Common myeloid progenitor, CD34-positive (primary cell): Measurements from ENCODE around the gene ARHGEF5.

ENCODE experiments used
- CTCF ChIA-PET: fragments of 350-600 bp; sonication (Branson Sonifier 250); formaldehyde crosslinking; loops from one replicate; lab custom pipeline; 2021; ENCODE audit warnings: antibody characterized with exemption; lab: Charles Lee
- POLR2A ChIA-PET: fragments of 350-600 bp; sonication (Branson Sonifier 250); formaldehyde crosslinking; loops from one replicate; lab custom pipeline; 2021; ENCODE audit warnings: antibody characterized with exemption; lab: Charles Lee
- DNase-seq, 3 donors: peaks; one replicate each; pipeline versions ENCODE4 v3.0.0 to v3.0.0-alpha.2; 2013
- H3K27ac ChIP-seq, 2 experiments: 1 replicate in 1 of 2; 2 replicates in 1 of 2; pipeline ENCODE4 v1.7.0; 2013; ENCODE audit warnings: inconsistent platforms in 2 of 2, low read length in 2 of 2, mild to moderate bottlenecking in 2 of 2, low read depth in 1 of 2, moderate library complexity in 1 of 2; ENCODE audit not compliant: severe bottlenecking in 2 of 2, insufficient read depth in 1 of 2, poor library complexity in 1 of 2
- H3K27me3 ChIP-seq, 5 experiments: replicated peaks in 2 of 5; 1 replicate in 3 of 5; 2 replicates in 2 of 5; pipeline versions ENCODE4 v1.6.1 to v1.7.0; 2013; ENCODE audit warnings: low read length in 4 of 5, mild to moderate bottlenecking in 2 of 5, moderate library complexity in 2 of 5, inconsistent platforms in 1 of 5; ENCODE audit not compliant: insufficient read depth in 5 of 5, control insufficient read depth in 4 of 5
- H3K36me3 ChIP-seq, 4 experiments: 1 replicate in 2 of 4; 2 replicates in 2 of 4; pipeline versions ENCODE4 v1.6.1 to v1.7.0; 2013; ENCODE audit warnings: low read length in 3 of 4, control low read depth in 1 of 4, mild to moderate bottlenecking in 1 of 4; ENCODE audit not compliant: control insufficient read depth in 4 of 4, insufficient read depth in 4 of 4
- H3K4me1 ChIP-seq, 4 experiments: 1 replicate in 3 of 4; 2 replicates in 1 of 4; pipeline versions ENCODE4 v1.6.1 to v1.7.1; 2013; ENCODE audit warnings: low read length in 3 of 4, mild to moderate bottlenecking in 3 of 4, control low read depth in 1 of 4, inconsistent platforms in 1 of 4, moderate library complexity in 1 of 4; ENCODE audit not compliant: control insufficient read depth in 4 of 4, insufficient read depth in 4 of 4; ENCODE audit errors: control extremely low read depth in 1 of 4
- H3K4me3 ChIP-seq, 7 experiments: 1 replicate in 4 of 7; 2 replicates in 3 of 7; pipeline versions ENCODE4 v1.5.1 to v1.7.0; 2013; ENCODE audit warnings: mild to moderate bottlenecking in 7 of 7, low read length in 6 of 7, moderate library complexity in 6 of 7, inconsistent platforms in 2 of 7, low read depth in 2 of 7, control low read depth in 1 of 7; ENCODE audit not compliant: insufficient read depth in 4 of 7, control insufficient read depth in 1 of 7; ENCODE audit errors: extremely low read depth in 1 of 7
- H3K9me3 ChIP-seq, 5 experiments: 1 replicate in 4 of 5; 2 replicates in 1 of 5; pipeline versions ENCODE4 v1.6.1 to v1.7.1; 2013; ENCODE audit warnings: low read length in 4 of 5, mild to moderate bottlenecking in 2 of 5, inconsistent platforms in 1 of 5, low read depth in 1 of 5, moderate library complexity in 1 of 5; ENCODE audit not compliant: control insufficient read depth in 4 of 5, insufficient read depth in 2 of 5; ENCODE audit errors: control extremely low read depth in 1 of 5
- WGBS: methylation state at CpG from one replicate; pipeline ENCODE4 v1.1.5; 2013; ENCODE audit not compliant: insufficient coverage; 5-methylcytosine and 5-hydroxymethylcytosine counted together

ARHGEF5 gene

DNA sequence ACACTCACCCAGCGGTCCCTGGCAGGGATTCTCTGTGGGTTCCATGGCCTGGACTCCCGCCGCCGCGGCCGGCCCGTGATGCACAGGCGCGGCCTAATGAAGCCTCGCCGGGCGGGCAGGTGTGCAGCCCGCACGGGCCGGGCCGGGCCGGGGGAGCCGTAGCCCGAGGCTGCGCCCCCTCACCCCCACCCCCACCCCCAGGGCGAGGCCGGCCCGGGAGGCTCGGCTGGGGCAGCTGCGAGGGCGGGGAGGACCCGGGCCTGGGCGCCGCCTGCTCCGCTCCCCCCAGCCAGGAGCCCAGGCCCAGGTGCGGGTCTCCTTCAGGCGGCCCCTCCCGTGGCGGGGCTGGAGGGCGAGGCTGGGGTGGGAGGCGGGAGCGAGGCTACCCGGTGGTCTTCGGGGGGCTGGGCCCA, 48.5 kb downstream of the ARHGEF5 start, which contains the start of gene NOBOX:
Gene NOBOX (minus strand): TSS at position 45 of the 413 bp plus-strand sequence.
- POLR2A ChIA-PET, result no interaction called here
- Histone ChIP-seq H3K27me3 (no peaks in the 10 kb centered on the region), H3K36me3 (no peaks in the 10 kb centered on the region), H3K27ac (no peak within 1 kb of the TSS), H3K9me3 (no peaks in the 10 kb centered on the region), H3K4me3 (no peak within 1 kb of the TSS), H3K4me1 (peaks cover 0 to 3% (median 3%) of the 10 kb centered on the region in 4 experiments)
- CTCF ChIA-PET, result no interaction called here
- WGBS, result 99% methylated on average over 11 of the region's 39 CpGs
- DNase-seq, result no peak

DNA sequence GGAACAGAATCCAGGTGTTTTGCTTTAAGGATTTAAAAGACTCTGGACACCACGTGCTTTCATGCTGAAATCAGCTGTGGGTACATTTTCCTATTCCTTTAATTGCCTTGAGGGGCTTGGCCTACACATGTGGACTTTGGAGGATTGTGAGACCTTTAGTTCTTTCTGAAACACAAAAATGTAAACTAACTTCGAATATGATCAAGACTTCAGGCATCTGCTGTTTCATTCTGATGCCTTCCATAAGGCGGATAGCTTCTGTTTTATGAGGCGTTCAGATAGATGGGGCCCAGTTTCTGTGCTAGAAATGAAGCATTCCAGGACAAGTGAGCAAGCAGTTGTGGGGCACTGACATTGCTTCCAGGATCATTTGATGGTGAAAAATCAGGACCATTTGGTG, 49.7 kb downstream of the ARHGEF5 start:
- Histone ChIP-seq H3K27ac (no peak overlapping the region), H3K4me1 (peaks cover 0 to 3% (median 3%) of the 10 kb centered on the region in 4 experiments), H3K27me3 (no peaks in the 10 kb centered on the region), H3K9me3 (no peaks in the 10 kb centered on the region), H3K4me3 (no peak overlapping the region), H3K36me3 (no peaks in the 10 kb centered on the region)
- 87% methylated on average over 4 of the region's 4 CpGs for WGBS
- POLR2A ChIA-PET, result no interaction called here
- no peak for DNase-seq
- CTCF ChIA-PET, result interaction anchor here (1.5 kb wide), 1 partner anchor 32 kb away, joined by 3 read pairs; no protein-coding TSS in a partner anchor

DNA sequence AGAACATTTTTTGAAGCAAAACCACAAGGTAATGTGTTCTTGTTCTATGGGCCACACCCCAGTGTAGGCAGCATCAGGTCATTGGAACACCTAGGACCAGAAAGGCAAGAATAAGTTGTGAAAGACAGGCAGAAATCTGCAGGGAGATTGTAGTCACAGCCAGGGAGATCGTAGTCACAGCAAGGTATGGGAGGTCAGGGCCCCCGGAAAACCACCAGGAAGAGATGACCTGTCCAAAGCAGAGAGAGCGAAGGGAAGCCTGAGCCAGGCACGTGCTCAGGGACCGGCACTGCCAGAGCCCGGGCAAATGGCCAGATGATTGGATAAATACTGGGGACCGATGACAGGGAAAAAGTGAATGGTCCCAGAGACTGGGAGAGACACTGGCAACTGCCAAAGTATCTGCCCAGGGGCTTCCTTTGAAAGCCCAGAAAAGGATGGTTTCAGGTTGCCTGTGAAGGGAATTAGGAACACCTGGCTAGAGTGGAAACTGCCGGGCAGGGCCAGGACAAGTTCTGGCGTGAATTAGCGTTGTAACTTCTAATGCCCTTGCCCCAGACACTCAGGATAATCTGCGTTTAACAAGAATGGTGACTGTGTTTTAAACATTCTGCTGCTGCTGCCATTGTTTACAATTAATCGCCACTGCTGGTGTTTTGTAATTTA, 52.2 kb downstream of the ARHGEF5 start:
- 95% methylated on average over 11 of the region's 12 CpGs for WGBS
- DNase-seq, result no peak
- Histone ChIP-seq H3K9me3 (no peaks in the 10 kb centered on the region), H3K27ac (no peak overlapping the region), H3K4me1 (no peaks in the 10 kb centered on the region), H3K36me3 (no peaks in the 10 kb centered on the region), H3K27me3 (no peaks in the 10 kb centered on the region), H3K4me3 (no peak overlapping the region)
- ChIA-PET CTCF (no interaction called here), POLR2A (no interaction called here)

DNA sequence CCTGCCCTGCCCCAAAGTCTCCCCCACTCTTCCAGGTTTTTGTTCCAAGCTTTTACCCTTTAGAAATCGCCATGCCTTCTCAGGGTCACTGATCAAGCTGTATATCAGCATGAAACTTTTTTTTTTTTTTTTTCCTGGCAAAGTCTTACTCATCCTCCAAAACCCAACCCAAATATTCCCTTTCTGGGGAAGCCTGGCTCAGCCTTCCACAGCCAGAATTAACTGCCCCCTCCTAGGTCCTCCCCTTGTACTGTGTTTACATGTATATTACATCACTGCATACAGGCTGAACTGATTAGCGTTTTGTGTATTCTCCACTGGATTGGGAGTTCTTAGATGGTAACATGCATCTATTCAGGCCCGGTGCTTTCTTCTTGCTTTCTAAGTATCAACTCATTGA, 52.9 kb downstream of the ARHGEF5 start:
- Histone ChIP-seq H3K4me1 (no peaks in the 10 kb centered on the region), H3K36me3 (no peaks in the 10 kb centered on the region), H3K9me3 (no peaks in the 10 kb centered on the region), H3K4me3 (no peak overlapping the region), H3K27me3 (no peaks in the 10 kb centered on the region), H3K27ac (no peak overlapping the region)
- 100% methylated on average over 1 of the region's 3 CpGs for WGBS
- no peak for DNase-seq
- ChIA-PET CTCF (no interaction called here), POLR2A (no interaction called here)

GRCh38 chr7:144410441-144410840, 55.2 kb downstream of the ARHGEF5 start:
- no peaks in the 10 kb centered on the region for H3K9me3 ChIP-seq
- no peak overlapping the region for H3K4me3 ChIP-seq
- DNase-seq, result no peak
- H3K27ac ChIP-seq, result no peak overlapping the region
- H3K27me3 ChIP-seq, result no peaks in the 10 kb centered on the region
- ChIA-PET CTCF (interaction anchor here (0.9 to 1.3 kb wide), 2 partner anchors 16 to 19 kb away, joined by 4 read pairs; no protein-coding TSS in a partner anchor), POLR2A (no interaction called here)
- H3K4me1 ChIP-seq, result no peaks in the 10 kb centered on the region
- no peaks in the 10 kb centered on the region for H3K36me3 ChIP-seq
- 29% methylated on average over 3 of the region's 4 CpGs for WGBS

DNA sequence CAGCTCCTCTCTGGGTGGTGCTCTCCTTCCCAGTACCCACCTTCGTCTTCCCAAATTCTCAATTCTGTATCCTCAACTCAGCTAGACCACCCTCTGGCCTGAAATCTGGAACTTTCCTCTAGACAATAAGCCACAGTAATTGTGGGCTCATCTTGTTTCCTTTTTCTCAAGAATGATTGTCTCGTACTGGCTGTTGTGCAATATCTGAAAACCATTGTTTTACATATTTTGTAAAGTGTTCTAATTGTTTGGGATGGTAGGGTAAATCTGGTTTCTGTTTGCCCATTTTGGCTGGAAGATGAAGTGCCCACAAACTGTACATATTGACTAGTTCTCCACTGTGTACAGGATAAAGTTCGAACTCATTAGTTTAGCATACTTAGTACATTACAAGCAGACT, 59.6 kb downstream of the ARHGEF5 start:
- Histone ChIP-seq H3K27me3 (no peaks in the 10 kb centered on the region), H3K4me3 (no peak overlapping the region), H3K4me1 (no peaks in the 10 kb centered on the region), H3K27ac (no peak overlapping the region), H3K9me3 (peaks cover 0 to 4% (median 0%) of the 10 kb centered on the region in 5 experiments), H3K36me3 (no peaks in the 10 kb centered on the region)
- no peak for DNase-seq
- ChIA-PET POLR2A (interaction anchor here (0.5 kb wide), 1 partner anchor 63 kb away, joined by 5 read pairs; no protein-coding TSS in a partner anchor), CTCF (no interaction called here)
- 65% methylated on average over 3 of the region's 3 CpGs for WGBS

GRCh38 chr7:144415858-144416257, 60.7 kb downstream of the ARHGEF5 start:
- Histone ChIP-seq H3K27ac (no peak overlapping the region), H3K27me3 (no peaks in the 10 kb centered on the region), H3K4me1 (no peaks in the 10 kb centered on the region), H3K36me3 (no peaks in the 10 kb centered on the region), H3K9me3 (peaks cover 0 to 4% (median 0%) of the 10 kb centered on the region in 5 experiments), H3K4me3 (no peak overlapping the region)
- CTCF ChIA-PET, result interaction anchor here (0.9 kb wide), 1 partner anchor 25 kb away, joined by 3 read pairs; no protein-coding TSS in a partner anchor
- DNase-seq, result no peak
- POLR2A ChIA-PET, result no interaction called here
